GM12878 (cell line): ENCODE data around the gene IL1RL2.

Source experiments
- CREB1 ChIP-seq: IDR thresholded peaks from 2 replicates; pipeline ENCODE4 v1.6.1; 2012; ENCODE audit warnings: low read depth, mild to moderate bottlenecking, inconsistent platforms
- CREM ChIP-seq: IDR thresholded peaks from 2 replicates; pipeline ENCODE4 v1.6.1; 2014; ENCODE audit warnings: antibody characterized with exemption, low read depth
- EZH2 ChIP-seq: IDR thresholded peaks from 2 replicates; pipeline ENCODE4 v1.6.1; 2012; ENCODE audit warnings: low read depth, mild to moderate bottlenecking, control low read depth, inconsistent platforms, low read length, borderline replicate concordance; ENCODE audit not compliant: control insufficient read depth
- POLR2AphosphoS2 ChIP-seq: IDR thresholded peaks from 2 replicates; pipeline ENCODE4 v1.6.1; 2011; ENCODE audit warnings: low read depth, mild to moderate bottlenecking, low read length, improper control_type of control experiment, moderate library complexity
- TF ChIP-seq, protein P1 (sequence below), 3 experiments: IDR thresholded peaks in 2 of 3; conservative IDR thresholded peaks in 1 of 3; 2 replicates each; pipeline ENCODE4 v1.5.1; 2011; ENCODE audit warnings: low read depth in 3 of 3, low read length in 3 of 3, mild to moderate bottlenecking in 3 of 3, control low read depth in 2 of 3, moderate library complexity in 2 of 3, inconsistent platforms in 1 of 3, mixed read lengths in 1 of 3; ENCODE audit not compliant: control insufficient read depth in 2 of 3, insufficient read depth in 1 of 3; ENCODE audit errors: extremely low read depth in 1 of 3
- TF ChIP-seq, protein P2 (sequence below): fragments of 450-650 bp; IDR thresholded peaks from 2 replicates; pipeline ENCODE4 v1.6.1; 2016; ENCODE audit warnings: mild to moderate bottlenecking

DNA sequence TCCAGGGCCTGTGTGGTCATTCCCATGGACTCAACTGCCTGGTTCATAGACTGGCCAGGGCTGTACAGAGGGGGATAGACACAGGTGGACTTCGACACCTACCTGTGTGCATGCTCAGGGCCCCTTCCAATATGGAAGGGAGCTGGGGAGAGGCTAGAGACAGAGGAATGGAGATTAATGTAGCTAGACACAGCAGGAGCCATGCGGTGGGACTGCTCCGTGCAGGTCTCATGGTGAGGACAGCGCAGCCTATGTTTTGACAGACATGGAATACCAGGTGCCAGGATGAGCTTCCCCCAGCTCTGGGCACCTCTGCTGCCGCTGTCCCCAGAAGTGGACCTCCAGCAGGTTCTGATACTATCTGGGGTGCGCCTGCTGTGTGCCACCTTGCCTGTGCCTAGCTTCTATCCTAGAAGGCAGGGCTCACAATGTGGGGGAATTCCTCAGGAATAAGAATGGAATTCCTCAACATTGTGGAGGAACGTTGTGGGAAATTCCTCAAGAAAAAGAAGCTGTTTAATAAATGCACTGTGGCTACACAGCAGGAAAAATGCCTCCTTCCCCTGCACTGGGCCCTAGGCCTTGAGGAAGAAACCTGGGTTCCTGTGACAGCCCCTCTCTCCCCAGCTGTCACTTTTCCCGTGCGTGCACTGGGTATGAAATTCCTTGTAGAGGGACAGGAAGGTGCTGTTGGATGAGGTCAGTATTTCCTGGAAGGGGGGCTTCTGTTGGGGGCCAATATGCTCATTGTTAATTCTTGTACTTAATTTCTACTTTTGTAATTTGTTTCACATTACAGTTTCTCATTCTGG, 37.0 kb upstream of the IL1RL2 start:
- TF ChIP-seq CREM (no peak), EZH2 (no peak), POLR2AphosphoS2 (no peak), CREB1 (no peak)
- TF ChIP-seq, protein P1, sequence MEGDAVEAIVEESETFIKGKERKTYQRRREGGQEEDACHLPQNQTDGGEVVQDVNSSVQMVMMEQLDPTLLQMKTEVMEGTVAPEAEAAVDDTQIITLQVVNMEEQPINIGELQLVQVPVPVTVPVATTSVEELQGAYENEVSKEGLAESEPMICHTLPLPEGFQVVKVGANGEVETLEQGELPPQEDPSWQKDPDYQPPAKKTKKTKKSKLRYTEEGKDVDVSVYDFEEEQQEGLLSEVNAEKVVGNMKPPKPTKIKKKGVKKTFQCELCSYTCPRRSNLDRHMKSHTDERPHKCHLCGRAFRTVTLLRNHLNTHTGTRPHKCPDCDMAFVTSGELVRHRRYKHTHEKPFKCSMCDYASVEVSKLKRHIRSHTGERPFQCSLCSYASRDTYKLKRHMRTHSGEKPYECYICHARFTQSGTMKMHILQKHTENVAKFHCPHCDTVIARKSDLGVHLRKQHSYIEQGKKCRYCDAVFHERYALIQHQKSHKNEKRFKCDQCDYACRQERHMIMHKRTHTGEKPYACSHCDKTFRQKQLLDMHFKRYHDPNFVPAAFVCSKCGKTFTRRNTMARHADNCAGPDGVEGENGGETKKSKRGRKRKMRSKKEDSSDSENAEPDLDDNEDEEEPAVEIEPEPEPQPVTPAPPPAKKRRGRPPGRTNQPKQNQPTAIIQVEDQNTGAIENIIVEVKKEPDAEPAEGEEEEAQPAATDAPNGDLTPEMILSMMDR (IDR thresholded peaks at IDR 0.05 in 2 of 3, conservative IDR thresholded peaks at IDR 0.05 in 1 of 3; ENCODE audit: control insufficient read depth in 2 of 3, extremely low read depth in 1 of 3, insufficient read depth in 1 of 3, low read depth in 3 of 3, low read length in 3 of 3): no peak
- TF ChIP-seq, protein P2, sequence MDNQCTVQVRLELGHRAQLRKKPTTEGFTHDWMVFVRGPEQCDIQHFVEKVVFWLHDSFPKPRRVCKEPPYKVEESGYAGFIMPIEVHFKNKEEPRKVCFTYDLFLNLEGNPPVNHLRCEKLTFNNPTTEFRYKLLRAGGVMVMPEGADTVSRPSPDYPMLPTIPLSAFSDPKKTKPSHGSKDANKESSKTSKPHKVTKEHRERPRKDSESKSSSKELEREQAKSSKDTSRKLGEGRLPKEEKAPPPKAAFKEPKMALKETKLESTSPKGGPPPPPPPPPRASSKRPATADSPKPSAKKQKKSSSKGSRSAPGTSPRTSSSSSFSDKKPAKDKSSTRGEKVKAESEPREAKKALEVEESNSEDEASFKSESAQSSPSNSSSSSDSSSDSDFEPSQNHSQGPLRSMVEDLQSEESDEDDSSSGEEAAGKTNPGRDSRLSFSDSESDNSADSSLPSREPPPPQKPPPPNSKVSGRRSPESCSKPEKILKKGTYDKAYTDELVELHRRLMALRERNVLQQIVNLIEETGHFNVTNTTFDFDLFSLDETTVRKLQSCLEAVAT: no peak
